K562 (cell line): ENCODE results near the gene SLC7A5. TPM values are rescaled to one million over a fixed set of nuclear protein-coding genes. Genes with fewer than 3 reads are reported as not detected.

ENCODE experiments used
- CTBP1 ChIP-seq: fragments of 450-650 bp; IDR thresholded peaks from 2 replicates; pipeline ENCODE4 v1.6.1; 2016; ENCODE audit warnings: borderline replicate concordance
- HNRNPLL ChIP-seq: fragments of 200-400 bp; formaldehyde crosslinking; IDR thresholded peaks from 2 replicates; pipeline ENCODE4 v1.6.1; 2017; ENCODE audit warnings: low read length, low read depth, mild to moderate bottlenecking; ENCODE audit not compliant: poor library complexity, severe bottlenecking
- MLLT1 ChIP-seq, 2 experiments: fragments of 450-650 bp; IDR thresholded peaks; 2 replicates each; pipeline ENCODE4 v1.6.1; 2016
- NFATC3 ChIP-seq: fragments of 450-650 bp; IDR thresholded peaks from 2 replicates; pipeline ENCODE4 v1.6.1; 2017; ENCODE audit warnings: mild to moderate bottlenecking
- NRF1 ChIP-seq, 2 experiments: fragments of 450-650 bp; IDR thresholded peaks in 1 of 2; conservative IDR thresholded peaks in 1 of 2; 2 replicates each; pipeline ENCODE4 v1.6.1; 2014; ENCODE audit warnings: mild to moderate bottlenecking in 2 of 2
- RBM14 ChIP-seq: fragments of 200-400 bp; formaldehyde crosslinking; IDR thresholded peaks from 2 replicates; pipeline ENCODE4 v1.6.1; 2018; ENCODE audit warnings: low read depth, mild to moderate bottlenecking, low read length, moderate library complexity, borderline replicate concordance; ENCODE audit not compliant: insufficient read depth
- RBM15 ChIP-seq: fragments of 200-400 bp; formaldehyde crosslinking; IDR thresholded peaks from 2 replicates; pipeline ENCODE4 v1.6.1; 2018; ENCODE audit warnings: mild to moderate bottlenecking, low read length, moderate library complexity; ENCODE audit not compliant: insufficient read depth
- SIN3B ChIP-seq: fragments of 450-650 bp; IDR thresholded peaks from 2 replicates; pipeline ENCODE4 v1.6.1; 2017; ENCODE audit warnings: low read depth, mild to moderate bottlenecking, moderate library complexity
- SMAD3 ChIP-seq: fragments of 450-650 bp; formaldehyde crosslinking; conservative IDR thresholded peaks from 2 replicates; pipeline ENCODE4 v1.4.0; 2020; ENCODE audit warnings: mild to moderate bottlenecking
- SMARCA5 ChIP-seq: fragments of 450-650 bp; IDR thresholded peaks from 2 replicates; pipeline ENCODE4 v1.6.1; 2016
- STAT6 ChIP-seq: sonication (generic); formaldehyde crosslinking; IDR thresholded peaks from 2 replicates; pipeline ENCODE4 v1.8.1; 2023; ENCODE audit warnings: mild to moderate bottlenecking, missing genetic modification reagents
- ZBTB11 ChIP-seq, 3 experiments: fragments of 200-800 bp in 1 of 3; fragments of 250-450 bp in 1 of 3; fragments of 450-650 bp in 1 of 3; sonication (Bioruptor Pico) in 1 of 3; sonication (Bioruptor generic) in 1 of 3; formaldehyde crosslinking in 1 of 3; IDR thresholded peaks; 2 replicates each; pipeline versions ENCODE4 v1.6.1 to v1.8.0; 2016 to 2022; ENCODE audit warnings: mild to moderate bottlenecking in 2 of 3, missing genetic modification characterization in 2 of 3, missing compliant biosample characterization in 1 of 3, moderate library complexity in 1 of 3
- ZBTB43 ChIP-seq: sonication (generic); formaldehyde crosslinking; IDR thresholded peaks from 2 replicates; pipeline ENCODE4 v1.8.0; 2023; ENCODE audit warnings: mild to moderate bottlenecking, missing genetic modification reagents
- ZNF253 ChIP-seq: fragments of 250-450 bp; sonication (Bioruptor Pico); conservative IDR thresholded peaks from 2 replicates; pipeline ENCODE4 v1.6.1; 2021; ENCODE audit warnings: mild to moderate bottlenecking
- ZNF561 ChIP-seq: fragments of 450-650 bp; formaldehyde crosslinking; conservative IDR thresholded peaks from 2 replicates; pipeline ENCODE4 v1.4.0; 2020; ENCODE audit warnings: mild to moderate bottlenecking, moderate library complexity
- ZNF764 ChIP-seq: fragments of 250-450 bp; sonication (Bioruptor Pico); IDR thresholded peaks from 2 replicates; pipeline ENCODE4 v1.4.0; 2020; ENCODE audit warnings: low read depth, mild to moderate bottlenecking, moderate library complexity
- ZNF780A ChIP-seq: fragments of 250-450 bp; sonication (Bioruptor Pico); IDR thresholded peaks from 2 replicates; pipeline ENCODE4 v1.5.0; 2021; ENCODE audit warnings: mild to moderate bottlenecking
- polyA plus RNA-seq, 8 experiments: library from polyadenylated mRNA; depleted of rRNA in 4 of 8; stranded (reverse) in 5 of 8; unstranded in 3 of 8; fragments of >200 nt; fragmentation: Nextera tagmentation in 2 of 8; fragmentation: Illumina TruSeq in 1 of 8; extraction: Ambion mirVana in 2 of 8; extraction: Trizol in 1 of 8; gene quantifications; 2 replicates each; pipeline versions ENCODE4 v1.2.1 to v1.2.3, GENCODE V29; 2011 to 2014; ENCODE audit warnings: inconsistent platforms in 1 of 8, missing spikeins in 1 of 8
- total RNA-seq, 7 experiments: library from RNA; depleted of rRNA in 6 of 7; stranded (reverse); fragments of >200 nt in 6 of 7; fragmentation: Illumina TruSeq in 2 of 7; extraction: Trizol in 2 of 7; gene quantifications; 2 replicates each; pipeline versions ENCODE4 v1.2.1 to v1.2.3, GENCODE V29; 2011 to 2021; ENCODE audit warnings: low replicate concordance in 1 of 7

Gene SLC7A5
- total and polyA plus RNA-seq, 9 of the 15 experiments (the other 6 are each of a cell fraction or from before 2014, with no cell fraction given) = 1.9 to 220 (median 18.6) TPM

GRCh38 chr16:87855852-87856715, 13.2 kb downstream of the SLC7A5 start (continued):
- TF ChIP-seq ZBTB43 (CRISPR knock-in tag) = no peak
- no peak for TF ChIP-seq SIN3B
- TF ChIP-seq ZNF780A (CRISPR knock-in tag) = no peak
- no peak for TF ChIP-seq STAT6 (CRISPR knock-in tag)
- no peak for TF ChIP-seq SMAD3 (CRISPR knock-in tag)
- TF ChIP-seq RBM14 = no peak
- TF ChIP-seq NFATC3 = no peak
- TF ChIP-seq HNRNPLL = peak; percentile 16
- no peak for TF ChIP-seq RBM15
- TF ChIP-seq CTBP1 = peak; percentile 38; the same call in 1 of the 2 replicates
- peak in 1 of 3 experiments; percentile 52; a peak in 1 of 6 replicates for TF ChIP-seq ZBTB11 (CRISPR knock-in tag; IDR thresholded peaks at IDR 0.05)
- TF ChIP-seq ZNF561 (CRISPR knock-in tag) = no peak
- TF ChIP-seq MLLT1 (IDR thresholded peaks at IDR 0.05) = no peak
- TF ChIP-seq NRF1 (conservative IDR thresholded peaks at IDR 0.05 in 1 of 2, IDR thresholded peaks at IDR 0.05 in 1 of 2) = peak in 1 of 2 experiments; percentile 21; a peak in 2 of 4 replicates
- TF ChIP-seq ZNF253 (CRISPR knock-in tag) = no peak
- no peak for TF ChIP-seq ZNF764 (CRISPR knock-in tag)
- no peak for TF ChIP-seq SMARCA5
